Astrocyte of the cerebellum (primary cell): Measurements from ENCODE around the gene MTA3.
"Not testable (repeated sequence)": the region's sequence is repeated elsewhere in the genome, so short reads cannot be mapped to it uniquely, and the experiment has no call there.

ENCODE experiments used
- DNase-seq: peaks from one replicate; pipeline ENCODE4 v3.0.0-alpha.2; 2011; ENCODE audit warnings: low read depth
- H3K4me3 ChIP-seq: 2 replicates; pipeline ENCODE4 v1.5.1; 2011; ENCODE audit warnings: mild to moderate bottlenecking, low read depth, low read length, moderate library complexity
- CTCF ChIP-seq: IDR thresholded peaks from 2 replicates; pipeline ENCODE4 v1.5.1; 2012; ENCODE audit warnings: low read length, low read depth, moderate library complexity, mild to moderate bottlenecking; ENCODE audit errors: missing control alignments
- in situ Hi-C: cut with HindIII; loops from 2 replicates; pipeline ENCODE4 v1.10.0; 2017; ENCODE audit warnings: low sequenced_read_pairs

MTA3 gene

GRCh38 chr2:42572297-42573081 lies 4.1 kb downstream of the MTA3 start:
- TF ChIP-seq CTCF: no peak
- DNase-seq: no peak
- in situ Hi-C loops: no loop called here
- H3K4me3 ChIP-seq: no peak overlapping the region

- TF ChIP-seq CTCF: no peak
- no peak overlapping the region for H3K4me3 ChIP-seq
- in situ Hi-C loops: no loop called here
- no peak for DNase-seq
These were observed 4.8 kb downstream of the MTA3 start for GRCh38 chr2:42573256-42573655.

GRCh38 chr2:42575458-42576064 lies 7.1 kb downstream of the MTA3 start:
- H3K4me3 ChIP-seq: no peak overlapping the region
- TF ChIP-seq CTCF: no peak
- DNase-seq: no peak
- in situ Hi-C loops: no loop called here

- DNase-seq: no peak
- TF ChIP-seq CTCF: no peak
- in situ Hi-C loops: no loop called here
- no peak overlapping the region for H3K4me3 ChIP-seq
These were observed 10.2 kb downstream of the MTA3 start for GRCh38 chr2:42578621-42579020.

- in situ Hi-C loops: no loop called here
- DNase-seq: no peak
- TF ChIP-seq CTCF: no peak
- no peak overlapping the region for H3K4me3 ChIP-seq
These were observed 12.8 kb downstream of the MTA3 start for GRCh38 chr2:42581257-42581656.

- H3K4me3 ChIP-seq, DNase-seq, in situ Hi-C loops: not testable (repeated sequence)
These were observed 16.2 kb downstream of the MTA3 start for GRCh38 chr2:42584628-42585027.

GRCh38 chr2:42585779-42586178 lies 17.3 kb downstream of the MTA3 start:
- H3K4me3 ChIP-seq: no peak overlapping the region
- in situ Hi-C loops: no loop called here
- no peak for TF ChIP-seq CTCF
- DNase-seq: no peak
